Amygdala (tissue), 56 donors: ENCODE measurements around the gene PXMP4.

Experiments used
- DNase-seq, 56 donors: peaks; one replicate each; lab custom pipeline; 2025; lab: John Stamatoyannopoulos, UW

The PXMP4 gene

DNA sequence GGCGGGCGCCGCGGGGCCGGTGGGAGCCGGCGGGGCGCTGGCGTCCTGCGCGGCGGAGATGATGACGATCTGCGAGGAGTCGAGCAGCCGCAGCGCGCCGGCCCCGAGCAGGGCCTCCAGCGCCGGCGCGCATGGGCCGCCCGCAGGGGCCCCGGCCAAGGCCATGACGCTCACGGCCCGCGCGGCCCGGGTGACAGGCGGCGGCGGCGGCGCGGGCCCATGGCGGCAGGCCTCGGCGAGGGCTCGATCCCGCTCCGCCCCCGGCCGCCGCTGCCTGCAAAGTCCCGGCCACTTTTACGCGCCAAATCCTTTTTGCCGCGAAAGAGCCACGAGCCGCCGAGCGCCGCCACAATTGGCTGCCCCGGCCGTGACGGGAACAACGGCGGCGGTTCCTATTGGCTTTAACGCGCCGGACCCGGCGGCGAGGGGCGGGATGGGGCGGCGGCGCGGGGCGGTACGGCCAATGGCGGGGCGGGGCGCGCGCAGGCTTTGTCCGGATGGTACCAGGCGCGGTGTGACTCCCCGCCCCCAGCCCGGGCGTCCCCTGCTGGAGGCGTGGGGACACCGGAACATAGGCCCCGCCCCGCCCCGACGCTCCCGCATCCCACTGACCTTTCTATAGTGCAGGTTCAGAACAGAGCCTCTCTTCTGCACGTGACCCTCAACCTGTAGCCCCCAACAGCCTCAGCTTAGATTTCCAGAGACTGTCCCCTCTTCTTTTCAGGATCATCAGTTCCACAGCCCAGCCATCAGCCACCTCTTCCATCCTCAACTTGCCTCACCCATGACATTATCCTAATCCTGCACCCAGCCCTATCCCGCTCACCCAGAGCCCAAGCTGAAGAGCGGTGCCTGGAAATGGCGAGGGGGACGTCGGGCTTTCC, 33.8 kb downstream of the PXMP4 start, which contains the start of gene E2F1:
TSS of gene E2F1 (minus strand) at position 286 of the 884 bp plus-strand sequence. CDS start at position 165, 121 bp downstream.
- DNase-seq = peak; percentile 49 to 97 (median 90)

DNA sequence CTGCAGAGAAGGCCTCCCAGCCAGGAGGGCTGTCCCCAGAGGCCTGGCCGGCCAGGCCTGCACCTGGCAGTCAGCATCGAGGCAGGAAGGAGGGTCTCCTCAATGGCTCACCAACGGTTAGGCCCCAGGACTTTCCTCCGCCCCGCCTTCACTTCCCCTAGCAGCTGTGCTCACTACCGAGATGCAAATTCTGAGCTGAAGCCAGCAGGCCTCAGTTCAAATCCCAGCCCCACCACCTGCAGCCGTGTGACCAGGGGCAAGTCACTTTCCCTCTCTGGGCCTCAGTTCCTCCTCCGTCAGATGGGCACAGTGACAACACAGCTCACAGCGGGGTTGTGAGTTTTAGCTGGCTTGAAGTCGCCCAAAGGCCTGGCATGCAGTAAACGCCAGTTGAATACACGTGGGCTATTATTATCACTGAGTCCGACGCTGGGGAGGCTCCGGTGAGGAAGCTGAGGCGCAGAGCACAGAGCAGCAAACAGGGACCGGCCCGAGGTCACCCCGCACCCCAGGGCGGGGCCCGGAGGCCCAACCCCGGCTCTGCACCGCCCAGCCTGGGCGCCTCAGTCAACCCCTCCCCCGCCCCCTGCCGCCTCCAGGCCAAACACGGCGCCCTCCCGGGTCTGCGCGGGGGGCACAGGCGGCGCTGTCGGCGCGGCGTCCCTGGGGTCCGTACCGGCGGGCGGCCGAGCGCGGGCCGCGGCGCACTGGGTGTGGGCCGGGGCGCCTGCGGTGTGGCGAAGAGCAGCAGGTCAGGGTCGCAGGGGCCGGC, 34.6 kb downstream of the PXMP4 start:
- DNase-seq = no peak

DNA sequence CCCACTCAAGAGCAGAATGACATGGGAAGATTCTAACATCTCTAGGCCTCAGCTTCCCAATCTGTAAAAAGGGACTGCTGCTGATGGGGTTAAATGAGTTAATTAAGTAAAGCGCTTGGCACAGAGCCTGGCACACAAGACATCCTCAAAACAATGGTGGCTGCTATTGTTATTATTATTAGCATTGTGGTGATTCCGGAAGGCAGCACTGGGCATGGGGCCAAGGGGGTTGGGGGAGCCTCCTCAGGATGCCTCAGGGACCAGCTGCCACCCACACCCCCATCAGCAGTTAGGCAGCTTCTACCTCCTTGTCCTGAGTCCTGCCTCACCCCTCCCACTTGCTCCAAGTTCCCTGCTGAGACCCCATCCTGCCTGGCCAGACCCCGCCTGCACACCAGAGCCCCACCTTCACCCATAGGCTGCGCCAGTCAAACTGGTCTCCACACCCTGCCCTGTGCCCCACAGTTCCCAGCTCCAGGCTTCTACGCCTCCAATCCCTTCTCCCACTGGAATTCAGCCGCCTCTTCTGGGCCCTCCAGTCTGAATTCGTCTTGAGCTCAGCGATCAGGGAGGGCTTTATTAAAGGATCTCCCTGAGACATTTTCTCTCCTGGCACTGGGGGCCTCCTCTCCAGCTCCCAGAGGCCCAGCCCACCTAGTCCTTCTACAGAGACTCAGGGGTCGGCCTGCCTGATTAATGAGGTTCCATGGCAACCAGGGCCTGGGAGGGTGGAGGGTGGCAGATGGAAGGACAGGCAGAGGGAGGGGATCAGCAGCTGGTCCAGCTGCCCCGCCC, 35.4 kb downstream of the PXMP4 start:
- peak in 1 of 56 donors; percentile 41 for DNase-seq

DNA sequence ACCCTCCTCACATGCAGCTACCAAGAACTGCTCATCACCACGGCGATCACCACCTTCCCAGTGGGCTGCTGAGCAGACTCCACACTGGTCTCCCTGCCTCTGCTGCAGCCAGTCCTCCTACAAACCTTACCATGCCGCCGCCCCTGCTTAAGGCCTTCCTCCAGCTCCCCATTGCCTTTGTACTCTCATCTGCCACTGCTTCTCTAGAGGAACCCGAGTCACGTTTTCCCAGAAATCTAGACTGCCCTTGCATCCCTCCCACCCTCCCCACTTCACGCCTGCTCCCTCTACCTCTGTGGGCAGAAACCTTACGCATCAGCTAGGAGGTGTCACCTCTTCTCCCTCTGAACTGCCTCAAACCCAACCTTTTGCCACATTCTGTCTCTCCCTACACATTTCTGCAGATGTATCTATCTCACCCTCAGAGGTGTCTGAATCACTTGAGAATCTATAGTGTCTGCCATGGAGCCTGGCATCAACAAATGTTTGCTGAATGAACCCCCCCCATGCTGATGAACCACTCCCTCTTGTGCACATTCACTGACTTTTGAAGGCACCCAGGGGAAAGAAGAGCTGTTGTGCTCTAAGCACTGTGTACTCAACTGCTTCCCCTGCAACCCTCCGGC, 38.3 kb downstream of the PXMP4 start:
- no peak for DNase-seq

DNA sequence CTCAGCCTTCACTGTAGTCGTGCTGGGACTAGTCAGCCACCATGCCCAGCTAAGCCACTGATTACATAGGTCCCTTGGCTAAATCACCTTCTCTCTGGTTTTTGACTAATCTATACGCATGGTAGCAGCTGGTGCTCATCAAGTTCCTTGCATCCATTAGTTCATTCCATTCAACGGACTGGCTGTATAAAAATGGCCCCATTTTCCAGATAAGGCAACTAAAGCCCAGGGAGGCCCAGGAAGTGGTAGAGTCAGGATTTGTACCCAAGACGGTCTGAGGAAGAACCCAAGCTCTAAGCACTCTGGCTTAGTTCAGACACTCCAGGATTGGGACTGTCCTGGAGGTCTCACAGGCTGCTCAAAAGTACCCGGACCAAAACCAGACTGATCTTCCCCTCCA, 38.8 kb downstream of the PXMP4 start:
- no peak for DNase-seq

DNA sequence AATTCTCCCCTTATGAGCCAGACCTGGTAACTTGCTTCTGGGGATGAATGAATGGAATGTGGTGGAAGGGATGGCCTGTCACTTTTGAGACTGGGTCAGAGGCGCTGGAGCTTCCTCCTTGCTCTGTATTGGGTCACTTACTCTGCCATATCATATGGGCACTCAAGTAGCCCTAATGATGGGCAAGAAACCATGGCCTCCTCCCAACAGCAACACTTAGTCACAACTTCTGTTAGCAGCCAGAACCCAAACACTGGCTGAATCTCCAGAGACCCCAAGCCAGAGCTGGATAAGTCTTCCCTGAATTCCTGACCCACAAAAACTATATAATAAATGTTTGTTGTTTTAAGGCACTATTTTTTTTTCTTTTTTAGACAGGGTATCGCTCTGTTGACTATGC, 39.4 kb downstream of the PXMP4 start:
- DNase-seq = no peak

DNA sequence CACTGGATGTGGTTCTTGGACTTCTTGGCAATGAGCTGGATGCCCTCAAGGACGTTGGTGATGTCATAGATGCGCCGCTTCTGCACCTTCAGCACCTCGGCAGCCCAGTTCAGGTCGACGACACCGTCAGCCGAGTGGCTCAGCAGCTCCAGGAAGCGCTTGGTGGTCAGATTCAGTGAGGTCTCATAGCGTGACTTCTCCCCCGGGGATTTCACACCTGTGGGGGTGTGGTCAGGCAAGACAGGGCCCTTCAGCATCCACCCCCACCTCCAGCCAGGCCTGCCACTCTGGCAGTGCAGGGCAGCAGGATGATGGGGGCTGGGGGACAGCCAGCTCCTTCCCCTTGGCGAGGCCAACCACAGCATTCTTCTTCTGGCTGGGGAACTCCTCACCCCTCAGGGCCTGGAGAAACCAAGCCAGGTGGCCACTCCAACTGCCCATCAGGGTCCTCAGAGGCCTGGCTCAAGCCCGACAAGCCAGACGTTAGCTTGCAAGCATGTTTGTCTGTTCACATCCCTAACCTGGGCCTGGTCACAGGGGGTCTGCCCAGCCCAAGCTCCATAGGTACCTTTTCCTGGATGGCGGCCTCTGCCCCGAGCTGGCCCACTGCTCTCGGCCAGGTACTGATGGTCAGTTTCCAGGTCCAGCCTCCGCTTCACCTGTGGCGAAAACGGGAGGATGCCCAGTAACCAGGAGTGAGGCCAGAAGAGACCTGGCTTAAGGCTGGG, 40.2 kb downstream of the PXMP4 start:
- no peak for DNase-seq

DNA sequence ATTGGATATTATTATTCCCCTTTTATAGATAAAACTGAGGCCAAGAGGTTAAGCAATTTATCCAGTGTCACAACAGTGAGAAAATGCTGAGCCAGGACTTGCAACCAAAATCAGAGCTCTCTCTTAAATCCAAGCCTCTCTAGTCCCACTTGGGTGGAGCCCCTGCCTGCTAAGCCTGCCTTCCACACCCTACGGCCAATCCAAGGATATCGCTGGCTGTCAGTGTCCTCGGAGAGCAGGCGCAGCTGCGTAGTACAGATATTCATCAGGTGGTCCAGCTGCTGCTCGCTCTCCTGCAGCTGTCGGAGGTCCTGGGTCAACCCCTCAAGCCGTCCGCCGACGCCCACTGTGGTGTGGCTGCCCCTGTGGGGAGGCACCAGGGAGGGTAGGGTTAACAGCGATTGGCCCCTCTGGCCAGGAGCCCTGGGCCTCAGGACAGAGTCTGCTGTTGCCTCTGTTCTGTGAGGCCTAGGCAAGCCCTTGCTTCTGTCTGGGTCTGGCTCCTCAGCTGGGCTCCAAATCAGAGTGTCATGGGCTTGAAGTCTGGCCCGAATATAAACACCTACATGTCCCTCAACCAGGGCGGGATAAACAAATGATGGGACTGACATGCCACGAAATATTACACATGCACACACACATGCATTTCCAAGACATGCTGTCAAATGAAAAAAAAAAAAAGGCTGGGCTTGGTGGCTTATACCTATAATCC, 42.0 kb downstream of the PXMP4 start:
- no peak for DNase-seq

DNA sequence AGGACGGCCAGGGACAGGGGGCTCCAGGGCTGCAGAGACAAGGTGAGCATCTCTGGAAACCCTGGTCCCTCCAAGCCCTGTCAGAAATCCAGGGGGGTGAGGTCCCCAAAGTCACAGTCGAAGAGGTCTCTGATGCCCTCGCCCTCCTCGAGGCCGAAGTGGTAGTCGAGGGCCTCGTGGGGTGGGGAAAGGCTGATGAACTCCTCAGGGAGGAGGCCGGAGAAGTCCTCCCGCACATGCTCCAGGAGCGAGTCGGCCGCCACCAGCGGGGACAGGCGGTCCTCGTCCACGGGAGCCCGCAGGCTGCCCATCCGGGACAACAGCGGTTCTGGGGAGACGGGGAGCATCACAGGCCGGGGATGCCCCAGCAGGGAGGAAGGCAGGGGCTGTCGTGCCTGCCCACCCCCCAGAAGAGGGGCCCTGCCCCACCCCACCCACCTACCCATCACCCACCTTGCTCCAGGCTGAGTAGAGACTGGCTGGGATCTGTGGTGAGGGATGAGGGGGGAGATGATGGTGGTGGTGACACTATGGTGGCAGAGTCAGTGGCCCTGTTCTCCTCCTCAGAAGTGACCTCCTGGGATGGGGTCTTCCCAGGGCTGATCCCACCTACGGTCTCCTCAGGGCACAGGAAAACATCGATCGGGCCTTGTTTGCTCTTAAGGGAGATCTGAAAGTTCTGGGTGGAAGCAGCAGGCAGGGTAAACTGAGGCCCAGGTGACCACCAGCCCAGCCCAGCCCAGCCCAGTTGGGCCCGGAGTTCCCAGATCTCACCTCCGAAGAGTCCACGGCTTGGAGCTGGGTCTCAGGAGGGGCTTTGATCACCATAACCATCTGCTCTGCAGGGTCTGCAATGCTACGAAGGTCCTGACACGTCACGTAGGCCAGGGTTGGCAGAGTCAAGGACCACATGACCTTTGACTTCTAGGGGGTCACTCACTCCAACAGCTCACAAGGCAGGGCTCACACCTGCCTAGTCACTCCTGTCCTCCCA, 43.2 kb downstream of the PXMP4 start:
- DNase-seq = no peak

DNA sequence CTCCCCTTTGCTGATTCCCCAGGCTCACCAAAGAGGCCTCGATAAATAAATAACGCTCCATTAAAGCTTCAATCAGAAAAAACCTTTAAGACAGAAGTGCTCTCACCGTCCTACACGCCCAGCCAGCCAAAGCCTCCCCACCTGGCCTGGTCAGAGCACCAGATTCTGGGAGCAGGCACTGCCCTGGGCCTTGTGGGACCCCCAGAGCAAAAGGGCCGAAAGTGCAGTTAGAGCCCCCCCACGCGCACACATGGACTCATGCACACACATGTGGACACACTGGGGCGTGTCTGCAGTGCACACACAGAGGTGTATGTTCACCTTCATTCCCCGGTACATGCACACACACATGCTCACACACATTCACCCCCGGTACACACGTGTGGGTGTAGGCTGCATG, 44.0 kb downstream of the PXMP4 start:
- no peak for DNase-seq

DNA sequence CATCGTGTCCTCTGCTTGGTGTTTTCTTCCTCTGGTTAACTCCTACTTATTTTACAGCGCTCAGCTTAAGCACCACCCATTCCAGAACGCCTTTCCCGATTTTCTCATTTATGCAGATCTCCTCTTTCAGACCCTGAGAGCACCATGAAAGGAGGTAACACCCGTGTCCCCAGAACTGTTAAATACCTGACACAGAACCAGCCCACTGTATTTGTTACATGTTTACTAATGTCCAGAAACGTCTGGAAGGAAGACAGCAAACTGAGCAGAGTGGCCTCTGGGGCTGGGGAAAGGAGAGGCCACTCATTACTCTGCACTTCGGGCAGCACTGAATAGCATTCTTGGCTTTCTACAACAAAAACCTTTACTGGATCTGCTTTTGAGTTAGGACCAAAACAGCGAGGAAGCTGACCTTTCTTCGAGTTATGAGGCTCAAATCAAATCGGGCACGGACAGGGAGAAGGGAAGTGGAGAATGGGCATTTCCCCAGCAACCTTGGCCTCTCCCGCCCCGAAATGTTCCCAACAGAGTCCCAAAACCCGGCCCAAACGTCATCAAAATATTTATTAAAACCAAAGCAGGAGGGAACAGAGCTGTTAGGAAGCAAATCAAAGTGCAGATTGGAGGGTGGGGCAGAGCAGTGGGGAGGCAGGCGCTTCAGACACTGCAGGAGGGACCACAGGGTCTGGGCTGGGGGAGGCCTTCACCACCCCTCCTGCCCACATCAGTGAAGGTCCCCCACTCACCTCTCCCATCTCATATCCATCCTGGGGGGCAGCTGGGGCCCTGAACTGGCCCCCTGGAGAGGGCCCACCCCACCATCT, 44.8 kb downstream of the PXMP4 start:
- DNase-seq = peak in 1 of 56 donors; percentile 58

DNA sequence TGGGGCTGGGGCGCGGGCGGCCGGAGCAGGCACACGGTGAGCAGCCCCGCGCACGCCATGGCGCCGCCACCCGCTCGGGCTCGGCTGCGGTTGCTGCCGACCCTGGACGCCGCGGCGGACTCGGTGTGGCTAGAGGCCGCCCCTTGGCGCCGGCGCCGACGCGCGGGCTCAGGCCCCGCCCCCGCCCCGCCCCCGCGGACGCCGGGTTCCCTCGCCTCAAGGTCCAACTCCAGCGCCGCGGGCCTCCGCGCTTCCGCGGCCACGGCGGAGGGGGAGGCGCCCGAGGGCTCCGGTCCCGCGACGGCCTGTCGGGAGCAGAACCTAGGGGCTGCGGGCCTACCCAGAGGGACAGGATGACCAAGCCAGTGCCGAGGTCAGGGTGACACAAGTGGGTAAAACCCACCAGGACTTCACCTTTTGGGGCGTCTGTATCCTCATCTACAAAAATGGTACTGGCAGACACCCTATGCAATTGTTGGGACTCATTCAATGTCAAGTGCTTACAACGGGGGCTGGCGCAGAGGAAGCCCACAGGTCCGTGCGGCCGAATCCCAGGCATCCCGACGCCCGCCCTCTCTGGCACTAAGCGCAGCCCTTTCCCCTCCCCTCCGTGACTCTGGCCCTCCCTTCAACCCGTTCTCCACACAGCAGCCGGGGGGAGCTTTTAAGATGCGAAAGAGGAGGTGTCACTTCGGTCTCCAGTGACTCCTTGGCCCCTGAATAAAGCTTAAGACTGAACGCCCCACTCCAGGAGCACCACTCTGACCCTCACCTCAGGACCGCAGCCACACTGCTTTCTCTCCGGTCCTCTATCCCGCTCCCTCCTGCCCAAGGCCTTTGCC, 45.6 kb downstream of the PXMP4 start, which contains the start of gene NECAB3:
TSS of gene NECAB3 (minus strand) at position 135 of the 842 bp plus-strand sequence. CDS start at position 59, 76 bp downstream.
- DNase-seq = peak in 52 of 56 donors; percentile 15 to 87 (median 64)

DNA sequence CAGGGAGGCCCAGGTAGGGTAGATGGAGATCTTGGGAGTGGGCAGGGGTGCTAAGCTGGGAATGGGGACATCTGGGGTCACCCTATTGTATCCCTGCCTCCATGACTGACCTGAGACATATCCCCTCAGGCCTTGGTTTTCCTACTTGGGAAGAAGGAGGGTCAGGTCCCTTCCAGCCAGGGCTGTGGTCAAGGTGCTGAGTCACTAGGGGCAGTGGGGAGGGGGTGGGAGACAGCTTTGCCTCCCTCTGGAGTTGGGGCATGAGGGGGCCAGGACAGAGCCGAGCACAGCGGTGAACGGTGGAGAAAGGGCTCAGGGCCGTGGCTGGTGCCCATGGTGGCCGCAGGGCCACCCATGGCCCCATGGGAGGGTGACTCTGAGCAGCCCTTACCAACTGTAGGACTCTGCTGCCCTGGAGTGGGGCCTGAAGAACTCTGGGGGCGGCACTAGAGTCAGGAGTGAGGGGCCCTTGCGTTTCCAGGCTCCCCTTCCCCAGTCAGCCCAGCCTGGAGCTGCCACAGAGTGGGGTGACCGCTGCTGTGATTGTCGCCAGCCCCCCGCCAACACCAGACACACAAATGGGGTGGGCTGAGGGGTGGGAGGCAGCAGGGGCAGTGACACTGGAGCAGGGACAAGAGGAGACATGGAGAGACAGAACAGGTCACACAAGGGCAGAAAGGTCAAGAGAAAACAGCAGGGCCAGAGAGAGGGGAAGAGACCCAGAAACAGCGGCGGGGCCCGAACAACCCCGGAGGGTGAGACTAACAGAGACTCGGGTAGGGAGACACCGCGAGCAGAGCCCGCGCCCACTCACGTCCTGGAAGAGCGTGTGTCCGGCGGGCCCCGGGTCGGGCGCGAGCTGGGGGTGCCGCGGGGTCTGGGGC, 46.5 kb downstream of the PXMP4 start:
- DNase-seq = peak in 1 of 56 donors; percentile 44

DNA sequence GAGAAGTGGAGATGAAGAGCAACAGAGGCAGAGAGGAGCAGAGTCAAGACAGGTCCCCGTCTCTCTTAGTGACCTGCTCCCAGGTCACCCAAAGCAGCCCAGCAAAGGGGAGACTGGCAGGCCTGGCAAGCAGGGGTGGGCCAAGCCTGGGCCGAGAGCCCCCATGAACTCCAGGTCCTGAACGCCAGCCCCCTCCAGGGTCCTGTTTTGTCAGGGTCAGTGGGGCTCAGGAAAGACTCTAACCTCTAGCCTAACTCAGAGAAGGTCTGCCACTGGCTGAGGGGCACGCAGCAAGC, 47.0 kb downstream of the PXMP4 start:
- DNase-seq = no peak
